NCI-H1694 (cell line): ENCODE data around the gene OR2F1.

Experiments used
- DNase-seq: peaks from one replicate; lab custom pipeline; 2025; lab: John Stamatoyannopoulos, UW

OR2F1 gene

GRCh38 chr7:143954135-143954534, 509 bp upstream of the OR2F1 start:
- DNase-seq = no peak

- DNase-seq = no peak
Measured at GRCh38 chr7:143958781-143959180, 4.1 kb downstream of the OR2F1 start.

- no peak for DNase-seq
Measured at GRCh38 chr7:143960813-143961610, 6.4 kb downstream of the OR2F1 start.

GRCh38 chr7:143965280-143965679, 10.6 kb downstream of the OR2F1 start:
- no peak for DNase-seq

- no peak for DNase-seq
Measured at GRCh38 chr7:143967398-143967797, 12.8 kb downstream of the OR2F1 start.

GRCh38 chr7:143973870-143974416, 19.3 kb downstream of the OR2F1 start:
- no peak for DNase-seq

- no peak for DNase-seq
Measured at GRCh38 chr7:143974459-143974858, 19.8 kb downstream of the OR2F1 start.

GRCh38 chr7:143975617-143976016, 21.0 kb downstream of the OR2F1 start:
- DNase-seq = no peak

GRCh38 chr7:143978585-143978984, 23.9 kb downstream of the OR2F1 start:
- DNase-seq = no peak

- no peak for DNase-seq
Measured at GRCh38 chr7:143979359-143979758, 24.7 kb downstream of the OR2F1 start.

- DNase-seq = no peak
Measured at GRCh38 chr7:143979998-143980397, 25.4 kb downstream of the OR2F1 start.

- DNase-seq = no peak
Measured at GRCh38 chr7:143980746-143981510, 26.3 kb downstream of the OR2F1 start.

- no peak for DNase-seq
Measured at GRCh38 chr7:143983960-143984359, 29.3 kb downstream of the OR2F1 start.

- DNase-seq = no peak
Measured at GRCh38 chr7:143987513-143987912, 32.9 kb downstream of the OR2F1 start.

- no peak for DNase-seq
Measured at GRCh38 chr7:143988976-143989745, 34.5 kb downstream of the OR2F1 start.

- no peak for DNase-seq
Measured at GRCh38 chr7:143992670-143993069, 38.0 kb downstream of the OR2F1 start.

- DNase-seq = no peak
Measured at GRCh38 chr7:143993924-143994323, 39.3 kb downstream of the OR2F1 start.

GRCh38 chr7:144000020-144000419, 45.4 kb downstream of the OR2F1 start, which contains the start of gene OR6B1:
Gene OR6B1, plus strand, starts transcription at chr7:144000320. Its CDS starts 3,677 bp downstream, at chr7:144003997.
- DNase-seq = no peak

GRCh38 chr7:144001543-144001942, 46.9 kb downstream of the OR2F1 start:
- no peak for DNase-seq

GRCh38 chr7:144004703-144005102, 50.1 kb downstream of the OR2F1 start:
- DNase-seq = no peak

- DNase-seq = no peak
Measured at GRCh38 chr7:144006029-144006691, 51.5 kb downstream of the OR2F1 start.

- no peak for DNase-seq
Measured at GRCh38 chr7:144006692-144007042, 52.0 kb downstream of the OR2F1 start.
